HFF-Myc (cell line): ENCODE results near the gene GOLIM4.
"Not testable (repeated sequence)": the region's sequence is repeated elsewhere in the genome, so short reads cannot be mapped to it uniquely, and the experiment has no call there.

ENCODE experiments used
- DNase-seq: peaks from one replicate; pipeline ENCODE4 v3.0.0-alpha.2; 2011; ENCODE audit warnings: low read depth; ENCODE audit errors: extremely low read depth
- H3K4me3 ChIP-seq: replicated peaks from 2 replicates; pipeline ENCODE4 v1.5.1; 2011; ENCODE audit warnings: low read depth, mild to moderate bottlenecking, control low read depth, low read length
- TF ChIP-seq, protein P1 (sequence below): IDR thresholded peaks from 2 replicates; pipeline ENCODE4 v1.5.1; 2012; ENCODE audit warnings: mild to moderate bottlenecking, low read depth, low read length, control low read depth; ENCODE audit errors: missing control alignments

The GOLIM4 gene

DNA sequence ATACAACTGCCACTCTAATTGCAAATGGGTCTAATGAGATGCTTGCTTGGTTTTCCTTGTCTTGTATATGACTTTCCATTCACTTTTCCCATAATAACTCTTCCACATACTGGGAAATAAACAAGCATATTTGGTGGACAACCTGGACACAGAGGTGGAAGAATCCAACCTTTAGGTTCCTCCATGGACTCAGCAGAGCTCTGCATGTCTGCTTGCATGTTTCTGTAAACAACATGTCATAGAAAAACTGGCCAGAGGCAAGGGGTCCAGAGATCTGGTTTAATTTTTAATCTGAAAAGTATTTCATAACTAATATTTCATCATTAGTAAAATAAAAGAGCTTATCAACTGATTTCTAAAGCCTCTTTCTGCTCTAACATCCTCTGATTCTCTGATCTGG is 30.2 kb downstream of the GOLIM4 start:
- TF ChIP-seq, protein P1, sequence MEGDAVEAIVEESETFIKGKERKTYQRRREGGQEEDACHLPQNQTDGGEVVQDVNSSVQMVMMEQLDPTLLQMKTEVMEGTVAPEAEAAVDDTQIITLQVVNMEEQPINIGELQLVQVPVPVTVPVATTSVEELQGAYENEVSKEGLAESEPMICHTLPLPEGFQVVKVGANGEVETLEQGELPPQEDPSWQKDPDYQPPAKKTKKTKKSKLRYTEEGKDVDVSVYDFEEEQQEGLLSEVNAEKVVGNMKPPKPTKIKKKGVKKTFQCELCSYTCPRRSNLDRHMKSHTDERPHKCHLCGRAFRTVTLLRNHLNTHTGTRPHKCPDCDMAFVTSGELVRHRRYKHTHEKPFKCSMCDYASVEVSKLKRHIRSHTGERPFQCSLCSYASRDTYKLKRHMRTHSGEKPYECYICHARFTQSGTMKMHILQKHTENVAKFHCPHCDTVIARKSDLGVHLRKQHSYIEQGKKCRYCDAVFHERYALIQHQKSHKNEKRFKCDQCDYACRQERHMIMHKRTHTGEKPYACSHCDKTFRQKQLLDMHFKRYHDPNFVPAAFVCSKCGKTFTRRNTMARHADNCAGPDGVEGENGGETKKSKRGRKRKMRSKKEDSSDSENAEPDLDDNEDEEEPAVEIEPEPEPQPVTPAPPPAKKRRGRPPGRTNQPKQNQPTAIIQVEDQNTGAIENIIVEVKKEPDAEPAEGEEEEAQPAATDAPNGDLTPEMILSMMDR = no peak
- H3K4me3 ChIP-seq = no peak overlapping the region
- DNase-seq = no peak

DNA sequence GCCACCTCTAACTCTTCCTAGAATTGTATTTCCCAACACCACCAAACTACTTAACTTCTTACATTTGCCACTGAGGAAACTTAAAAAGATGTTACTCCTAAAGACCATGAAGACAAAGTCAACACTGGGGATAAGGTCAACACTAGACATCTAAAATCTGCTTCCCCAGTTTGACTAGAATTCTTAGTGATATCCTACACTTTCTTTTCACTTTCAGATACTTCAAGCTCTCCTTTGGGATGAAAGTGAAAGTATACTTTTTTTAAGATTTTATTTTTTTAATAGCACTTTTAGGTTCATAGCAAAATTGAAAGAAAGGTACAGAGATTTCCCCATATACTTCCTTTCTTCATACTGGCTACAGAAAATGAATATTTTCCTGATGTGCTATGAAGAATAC is 32.6 kb downstream of the GOLIM4 start:
- no peak for DNase-seq
- TF ChIP-seq, protein P1 = no peak
- no peak overlapping the region for H3K4me3 ChIP-seq

DNA sequence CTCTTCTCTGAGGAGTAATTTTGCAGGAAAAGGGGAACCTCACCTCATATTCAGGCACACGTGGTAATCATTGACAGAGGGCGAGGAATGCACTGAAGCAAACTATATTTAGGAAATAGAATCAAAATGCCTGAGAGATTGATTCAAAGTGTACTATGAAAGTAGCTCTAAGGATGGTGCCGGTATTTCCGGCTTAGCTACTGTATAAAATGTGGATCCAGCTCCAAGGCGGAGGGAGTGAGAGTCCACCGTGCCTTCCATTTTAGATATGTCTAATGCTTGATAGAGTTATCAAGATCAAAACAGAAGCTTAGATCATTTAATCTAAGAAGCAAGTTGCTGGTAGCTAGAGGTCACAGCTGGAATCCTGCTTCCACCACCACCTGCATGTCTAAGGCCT is 33.0 kb downstream of the GOLIM4 start:
- H3K4me3 ChIP-seq = no peak overlapping the region
- TF ChIP-seq, protein P1 = no peak
- no peak for DNase-seq

DNA sequence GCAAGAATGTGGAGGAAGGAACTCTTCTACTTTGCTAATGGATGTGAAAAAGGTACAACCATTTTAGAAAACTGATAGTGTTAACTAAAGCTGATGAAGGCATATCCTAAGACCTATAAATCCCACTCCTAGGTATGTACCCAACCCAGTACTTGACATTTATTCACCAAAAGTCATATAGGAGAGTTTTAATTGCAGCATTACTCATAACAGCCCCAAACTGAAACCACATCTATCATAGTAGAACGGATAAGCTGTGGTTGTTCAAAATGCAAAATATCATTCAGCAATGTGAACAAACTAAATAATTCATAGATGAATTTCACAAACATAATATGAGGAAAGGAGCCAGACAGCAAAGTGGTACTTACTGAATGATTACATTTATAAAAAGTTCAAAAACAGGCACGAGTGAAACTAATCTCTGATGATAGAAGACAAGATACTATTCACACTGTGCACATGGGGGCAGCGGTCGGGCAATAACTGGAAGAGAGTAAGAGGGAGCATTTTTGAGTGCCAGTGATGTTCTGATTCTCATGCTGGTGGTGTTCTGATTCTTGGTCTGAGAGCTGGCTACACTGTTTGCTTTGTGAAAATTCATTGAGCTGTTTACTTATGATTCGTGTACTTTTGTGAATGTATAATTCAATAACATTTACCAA is 34.3 kb downstream of the GOLIM4 start:
- DNase-seq = no peak
- TF ChIP-seq, protein P1 = no peak
- H3K4me3 ChIP-seq = no peak overlapping the region

DNA sequence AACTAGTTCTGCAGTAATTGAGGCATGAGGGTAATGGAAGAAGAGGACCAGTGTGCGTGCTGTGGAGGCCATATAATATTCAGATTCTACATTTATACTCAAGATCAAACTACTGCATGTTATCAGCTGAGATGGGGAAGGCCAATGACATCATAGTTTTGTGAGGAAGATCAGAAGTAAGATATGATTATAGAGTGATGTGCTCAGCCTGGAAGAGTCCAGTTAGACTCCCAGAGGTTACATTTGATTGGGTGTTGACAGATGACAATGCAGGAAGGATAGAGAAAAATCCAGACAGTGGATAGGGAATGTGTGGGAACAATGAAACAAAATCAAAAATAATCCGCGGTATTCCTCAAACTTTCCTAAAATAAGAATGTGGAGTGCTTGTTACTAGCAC is 35.4 kb downstream of the GOLIM4 start:
- TF ChIP-seq, protein P1 = no peak
- no peak overlapping the region for H3K4me3 ChIP-seq
- DNase-seq = no peak

DNA sequence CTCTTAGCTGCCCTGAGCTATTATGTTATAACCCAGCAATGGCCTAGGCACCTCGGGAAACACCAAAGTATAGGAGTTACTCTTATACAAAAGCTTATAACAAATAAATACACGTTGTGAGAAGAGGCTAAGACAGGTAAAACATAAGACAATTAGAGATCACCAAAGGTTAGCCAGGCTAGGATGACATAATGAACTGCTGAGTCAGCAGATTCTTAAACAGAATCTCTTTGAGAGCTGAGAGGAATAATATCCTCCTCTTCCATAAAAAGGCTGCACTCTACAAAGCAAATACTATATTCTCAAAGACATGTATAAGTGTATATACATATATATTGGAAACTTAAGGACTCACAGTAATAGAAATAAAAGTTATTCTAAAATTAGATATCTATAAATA is 37.2 kb downstream of the GOLIM4 start:
- TF ChIP-seq, protein P1 = no peak

DNA sequence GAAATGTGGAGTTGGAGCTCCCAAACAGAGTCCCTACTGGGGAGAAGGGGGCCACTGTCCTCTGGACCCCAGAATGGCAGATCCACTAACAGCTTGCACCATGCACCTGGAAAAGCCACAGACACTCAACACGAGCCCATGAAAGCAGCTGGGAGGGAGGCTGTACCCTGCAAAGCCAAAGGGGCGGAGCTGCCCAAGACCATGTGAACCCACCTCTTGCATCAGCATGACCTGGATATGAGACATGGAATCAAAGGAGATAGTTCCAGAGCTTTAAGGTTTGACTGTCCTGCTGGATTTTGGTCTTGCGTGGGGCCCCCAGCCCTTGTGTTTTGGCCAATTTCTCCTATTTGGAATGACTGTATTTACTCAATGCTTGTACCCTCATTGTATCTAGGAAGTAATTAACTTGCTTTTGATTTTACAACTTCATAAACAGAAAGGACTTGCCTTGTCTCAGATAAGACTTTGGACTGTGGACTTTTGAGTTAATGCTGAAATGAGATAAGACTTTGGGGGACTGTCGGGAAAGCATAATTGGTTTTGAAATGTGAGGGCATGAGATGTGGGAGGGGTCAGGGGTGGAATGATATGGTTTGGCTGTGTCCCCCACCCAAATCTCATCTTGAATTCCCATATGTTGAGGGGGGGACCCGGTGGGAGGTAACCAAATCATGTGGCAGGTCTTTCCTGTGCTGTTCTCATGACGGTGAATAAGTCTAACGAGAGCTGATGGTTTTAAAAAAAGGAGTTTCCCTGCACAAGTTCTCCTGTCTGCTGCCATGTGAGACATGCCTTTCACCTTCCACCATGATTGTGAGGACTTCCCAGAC is 39.1 kb downstream of the GOLIM4 start:
- not testable (repeated sequence) for H3K4me3 ChIP-seq, DNase-seq

More for the DNA sequence above, 37.2 kb downstream of the GOLIM4 start:
- H3K4me3 ChIP-seq = no peak overlapping the region
- DNase-seq = no peak
